ENCODE data around the gene DSCAML1. TPM values are rescaled to one million over a fixed set of nuclear protein-coding genes. Genes with fewer than 3 reads are reported as not detected.

Gene DSCAML1
- total RNA-seq, 1 experiment from 2014 or later: not detected

DNA sequence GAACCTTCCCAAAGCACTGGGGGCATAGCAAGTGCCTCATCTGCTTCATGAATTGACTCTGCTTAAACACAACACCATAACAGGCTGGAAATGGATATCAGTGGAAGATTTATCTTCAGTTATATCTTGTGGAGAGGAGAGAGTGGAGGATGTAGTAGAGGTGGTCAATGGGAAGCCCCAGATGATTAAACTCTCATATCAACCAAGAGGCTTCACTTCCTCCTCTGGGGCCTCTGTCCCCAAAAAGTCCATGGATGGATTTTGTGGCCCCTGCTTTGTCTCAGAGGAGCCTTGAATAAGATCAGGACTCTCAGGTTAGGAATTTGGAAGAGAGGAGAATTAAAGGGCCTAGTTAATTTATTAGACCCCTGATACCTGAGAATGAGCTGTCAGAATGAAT is 363.3 kb downstream of the DSCAML1 start:
- peaks cover 63% of the 10 kb centered on the region for H3K27me3 ChIP-seq (ENCODE audit: low read length)
- DNase-seq (no peak), ATAC-seq (no peak)
- H3K79me2 ChIP-seq (ENCODE audit: low read length): no peaks in the 10 kb centered on the region
- H3K9me2 ChIP-seq (replicated peaks; ENCODE audit: low read length): no peaks in the 10 kb centered on the region
- H3K9me3 ChIP-seq (ENCODE audit: low read length): no peaks in the 10 kb centered on the region
- no peak overlapping the region for H3K4me3 ChIP-seq (ENCODE audit: low read length)
- intact Hi-C loops (cut with micrococcal nuclease): no loop called here
- H3K27ac ChIP-seq (ENCODE audit: low read length): no peak overlapping the region
- TF ChIP-seq EZH2 (IDR thresholded peaks at IDR 0.05; ENCODE audit: low read length, unreplicated experiment): no peak
- TF ChIP-seq, protein P1, sequence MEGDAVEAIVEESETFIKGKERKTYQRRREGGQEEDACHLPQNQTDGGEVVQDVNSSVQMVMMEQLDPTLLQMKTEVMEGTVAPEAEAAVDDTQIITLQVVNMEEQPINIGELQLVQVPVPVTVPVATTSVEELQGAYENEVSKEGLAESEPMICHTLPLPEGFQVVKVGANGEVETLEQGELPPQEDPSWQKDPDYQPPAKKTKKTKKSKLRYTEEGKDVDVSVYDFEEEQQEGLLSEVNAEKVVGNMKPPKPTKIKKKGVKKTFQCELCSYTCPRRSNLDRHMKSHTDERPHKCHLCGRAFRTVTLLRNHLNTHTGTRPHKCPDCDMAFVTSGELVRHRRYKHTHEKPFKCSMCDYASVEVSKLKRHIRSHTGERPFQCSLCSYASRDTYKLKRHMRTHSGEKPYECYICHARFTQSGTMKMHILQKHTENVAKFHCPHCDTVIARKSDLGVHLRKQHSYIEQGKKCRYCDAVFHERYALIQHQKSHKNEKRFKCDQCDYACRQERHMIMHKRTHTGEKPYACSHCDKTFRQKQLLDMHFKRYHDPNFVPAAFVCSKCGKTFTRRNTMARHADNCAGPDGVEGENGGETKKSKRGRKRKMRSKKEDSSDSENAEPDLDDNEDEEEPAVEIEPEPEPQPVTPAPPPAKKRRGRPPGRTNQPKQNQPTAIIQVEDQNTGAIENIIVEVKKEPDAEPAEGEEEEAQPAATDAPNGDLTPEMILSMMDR (conservative IDR thresholded peaks at IDR 0.05; ENCODE audit: low read depth, low read length): no peak
- no peak for TF ChIP-seq EZH2phosphoT487 (IDR thresholded peaks at IDR 0.05; ENCODE audit: borderline replicate concordance, low read length)
- no peaks in the 10 kb centered on the region for H4K20me1 ChIP-seq (ENCODE audit: low read length)
- H3K9ac ChIP-seq (ENCODE audit: low read length): no peak overlapping the region
- no peaks in the 10 kb centered on the region for H3K36me3 ChIP-seq (ENCODE audit: low read depth, low read length)
- H2AFZ ChIP-seq (ENCODE audit: low read length): no peak overlapping the region
- no peaks in the 10 kb centered on the region for H3K4me1 ChIP-seq (ENCODE audit: insufficient read depth, low read length)
- POLR2A ChIA-PET (ENCODE audit: unreplicated experiment): no interaction called here
- no TSS peak for BruUV-seq (replicated peaks)
- H3K4me2 ChIP-seq (ENCODE audit: low read length): no peak overlapping the region
- H3F3A ChIP-seq (ENCODE audit: low read length, unreplicated experiment): no peaks in the 10 kb centered on the region
- CTCF ChIA-PET: no interaction called here

DNA sequence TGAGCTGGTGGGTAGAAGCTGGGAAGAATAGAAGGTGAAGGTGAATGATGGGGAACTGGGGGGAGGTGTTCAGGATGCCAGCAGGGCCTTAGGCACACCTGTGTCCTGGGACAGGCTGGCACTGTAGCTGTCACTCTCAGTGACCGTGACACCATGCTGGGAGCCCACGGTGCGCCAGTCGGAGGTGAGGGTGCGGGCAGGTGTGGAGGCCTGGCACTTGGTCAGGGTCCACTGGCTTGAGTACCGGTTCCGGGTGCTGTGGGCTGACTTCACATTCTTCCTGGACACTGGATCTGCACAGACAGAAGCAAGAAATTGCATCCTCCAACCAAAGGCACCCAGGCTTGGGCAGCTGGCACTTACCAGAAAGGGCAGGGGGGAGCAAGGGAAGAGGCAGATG is 365.6 kb downstream of the DSCAML1 start:
- BruUV-seq (replicated peaks): no TSS peak
- Histone ChIP-seq H3K27me3 (ENCODE audit: low read length) (peaks cover 59% of the 10 kb centered on the region), H3K9me3 (ENCODE audit: low read length) (no peaks in the 10 kb centered on the region), H3K4me2 (ENCODE audit: low read length) (no peak overlapping the region), H3K4me3 (ENCODE audit: low read length) (no peak overlapping the region), H3K4me1 (ENCODE audit: insufficient read depth, low read length) (no peaks in the 10 kb centered on the region), H3F3A (ENCODE audit: low read length, unreplicated experiment) (no peaks in the 10 kb centered on the region), H4K20me1 (ENCODE audit: low read length) (no peaks in the 10 kb centered on the region), H3K9me2 (replicated peaks; ENCODE audit: low read length) (no peaks in the 10 kb centered on the region), H3K27ac (ENCODE audit: low read length) (no peak overlapping the region), H3K79me2 (ENCODE audit: low read length) (no peaks in the 10 kb centered on the region), H2AFZ (ENCODE audit: low read length) (no peak overlapping the region), H3K36me3 (ENCODE audit: low read depth, low read length) (no peaks in the 10 kb centered on the region), H3K9ac (ENCODE audit: low read length) (no peak overlapping the region)
- no peak for DNase-seq
- intact Hi-C loops (cut with micrococcal nuclease): no loop called here
- no peak for ATAC-seq
- POLR2A ChIA-PET (ENCODE audit: unreplicated experiment): no interaction called here
- CTCF ChIA-PET: no interaction called here
- TF ChIP-seq EZH2 (IDR thresholded peaks at IDR 0.05; ENCODE audit: low read length, unreplicated experiment): no peak
- TF ChIP-seq, protein P1 (conservative IDR thresholded peaks at IDR 0.05; ENCODE audit: low read depth, low read length): no peak
- no peak for TF ChIP-seq EZH2phosphoT487 (IDR thresholded peaks at IDR 0.05; ENCODE audit: borderline replicate concordance, low read length)

DNA sequence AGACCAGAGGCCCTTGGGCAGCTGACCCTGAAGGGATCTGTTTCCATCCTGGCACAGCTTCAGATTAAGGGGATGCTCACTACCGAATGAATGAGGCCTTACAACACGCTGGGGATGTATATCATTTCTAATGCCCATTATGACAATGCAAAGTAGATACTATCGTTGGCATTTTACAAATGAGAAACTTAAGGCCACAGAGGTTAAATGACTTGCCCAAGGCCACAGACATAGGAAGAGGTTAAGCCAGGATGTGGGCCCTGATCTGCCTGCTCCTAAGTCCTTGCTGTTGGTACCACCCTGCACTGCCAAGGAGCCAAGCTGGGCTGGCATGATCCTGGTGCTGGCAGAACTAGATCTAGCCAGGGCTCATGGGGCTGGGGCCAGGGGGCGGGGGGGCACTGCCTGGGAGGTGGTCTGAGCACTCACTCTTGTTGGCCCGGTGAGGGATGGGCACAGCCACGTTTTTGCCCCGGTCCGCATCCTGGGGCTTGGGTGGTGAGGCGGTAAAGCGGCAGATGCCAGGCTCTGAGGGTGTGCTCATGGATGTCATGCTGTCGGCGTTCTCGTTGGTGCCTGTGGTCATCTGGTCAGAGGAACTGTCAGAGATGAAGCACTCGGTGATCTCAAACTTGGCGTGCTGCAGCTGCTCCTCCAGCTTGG is 366.6 kb downstream of the DSCAML1 start:
- DNase-seq: no peak
- Histone ChIP-seq H3K27ac (ENCODE audit: low read length) (no peak overlapping the region), H3K36me3 (ENCODE audit: low read depth, low read length) (no peaks in the 10 kb centered on the region), H3K4me3 (ENCODE audit: low read length) (no peak overlapping the region), H3K9ac (ENCODE audit: low read length) (no peak overlapping the region), H4K20me1 (ENCODE audit: low read length) (no peaks in the 10 kb centered on the region), H3F3A (ENCODE audit: low read length, unreplicated experiment) (no peaks in the 10 kb centered on the region), H3K79me2 (ENCODE audit: low read length) (no peaks in the 10 kb centered on the region), H2AFZ (ENCODE audit: low read length) (no peak overlapping the region), H3K4me2 (ENCODE audit: low read length) (no peak overlapping the region), H3K9me3 (ENCODE audit: low read length) (no peaks in the 10 kb centered on the region), H3K4me1 (ENCODE audit: insufficient read depth, low read length) (no peaks in the 10 kb centered on the region), H3K9me2 (replicated peaks; ENCODE audit: low read length) (no peaks in the 10 kb centered on the region), H3K27me3 (ENCODE audit: low read length) (peaks cover 49% of the 10 kb centered on the region)
- ATAC-seq: no peak
- BruUV-seq (replicated peaks): no TSS peak
- CTCF ChIA-PET: no interaction called here
- intact Hi-C loops (cut with micrococcal nuclease): no loop called here
- TF ChIP-seq EZH2 (IDR thresholded peaks at IDR 0.05; ENCODE audit: low read length, unreplicated experiment): no peak
- TF ChIP-seq, protein P1 (conservative IDR thresholded peaks at IDR 0.05; ENCODE audit: low read depth, low read length): no peak
- TF ChIP-seq EZH2phosphoT487 (IDR thresholded peaks at IDR 0.05; ENCODE audit: borderline replicate concordance, low read length): no peak
- POLR2A ChIA-PET (ENCODE audit: unreplicated experiment): no interaction called here
